Measurements from ENCODE around the gene BNC2. TPM values are rescaled to one million over a fixed set of nuclear protein-coding genes. Genes with fewer than 3 reads are reported as not detected.

The BNC2 gene
- total RNA-seq, 1 donor from 2014 or later = 2.4 TPM

GRCh38 chr9:16431666-16432392 lies 438.6 kb downstream of the BNC2 start:
- Mint-ChIP-seq H3K4me1 (peaks cover 43% of the 10 kb centered on the region), H3K36me3 (peaks cover 2% of the 10 kb centered on the region), H3K27me3 (ENCODE audit: insufficient read depth, low read depth) (peaks cover 2% of the 10 kb centered on the region), H3K9me3 (peaks cover 6% of the 10 kb centered on the region), H3K4me3 (no peak overlapping the region), H3K27ac (no peak overlapping the region)
- no peaks in the 10 kb centered on the region for H4K20me1 ChIP-seq (ENCODE audit: low read depth)
- peaks cover 34% of the 10 kb centered on the region for H3K4me1 ChIP-seq
- TF ChIP-seq EZH2phosphoT487 (IDR thresholded peaks at IDR 0.05) = no peak
- no peak for TF ChIP-seq EZH2 (IDR thresholded peaks at IDR 0.05)
- TF ChIP-seq CTCF (IDR thresholded peaks at IDR 0.05) = no peak
- H3K79me2 ChIP-seq (ENCODE audit: low read depth) = no peaks in the 10 kb centered on the region
- no peaks in the 10 kb centered on the region for H3K36me3 ChIP-seq
- H3K4me3 ChIP-seq = no peak overlapping the region
- H3K9ac ChIP-seq = no peak overlapping the region
- peaks cover 14% of the 10 kb centered on the region for H3F3A ChIP-seq (ENCODE audit: low read depth)
- H3K27me3 ChIP-seq = peaks cover 54% of the 10 kb centered on the region
- no peak overlapping the region for H2AFZ ChIP-seq (replicated peaks)
- no peak overlapping the region for H3K4me2 ChIP-seq
- no peak overlapping the region for H3K27ac ChIP-seq
- DNase-seq (ENCODE audit: low spot score) = no peak
- H3K9me3 ChIP-seq (ENCODE audit: low read depth) = no peaks in the 10 kb centered on the region

GRCh38 chr9:16429671-16430070 lies 440.8 kb downstream of the BNC2 start:
- H3K27ac Mint-ChIP-seq = peak overlapping the region; percentile 9
- no peak overlapping the region for H3K4me3 Mint-ChIP-seq
- TF ChIP-seq CTCF (IDR thresholded peaks at IDR 0.05) (no peak), EZH2phosphoT487 (IDR thresholded peaks at IDR 0.05) (peak; percentile 80)
- H3K27ac ChIP-seq = no peak overlapping the region
- H3K27me3 Mint-ChIP-seq (ENCODE audit: insufficient read depth, low read depth) = no peaks in the 10 kb centered on the region
- no peaks in the 10 kb centered on the region for H3K79me2 ChIP-seq (ENCODE audit: low read depth)
- H3K9me3 Mint-ChIP-seq = peaks cover under 1% of the 10 kb centered on the region
- H3K27me3 ChIP-seq = peaks cover 56% of the 10 kb centered on the region
- H3K4me2 ChIP-seq = peak overlapping the region; percentile 48
- H3K4me3 ChIP-seq = no peak overlapping the region
- H3K4me1 ChIP-seq = peaks cover 34% of the 10 kb centered on the region
- H3K36me3 ChIP-seq = no peaks in the 10 kb centered on the region
- H3K9ac ChIP-seq = no peak overlapping the region
- DNase-seq (ENCODE audit: low spot score) = peak; percentile 73
- no peaks in the 10 kb centered on the region for H3K9me3 ChIP-seq (ENCODE audit: low read depth)
- H3F3A ChIP-seq (ENCODE audit: low read depth) = peaks cover 14% of the 10 kb centered on the region
- no peak overlapping the region for H2AFZ ChIP-seq (replicated peaks)
- H4K20me1 ChIP-seq (ENCODE audit: low read depth) = no peaks in the 10 kb centered on the region
- peaks cover 56% of the 10 kb centered on the region for H3K4me1 Mint-ChIP-seq
- H3K36me3 Mint-ChIP-seq = no peaks in the 10 kb centered on the region

GRCh38 chr9:16427873-16428427 lies 442.5 kb downstream of the BNC2 start:
- no peak overlapping the region for H3K4me3 Mint-ChIP-seq
- Histone ChIP-seq H4K20me1 (ENCODE audit: low read depth) (no peaks in the 10 kb centered on the region), H3K27me3 (peaks cover 56% of the 10 kb centered on the region), H3F3A (ENCODE audit: low read depth) (peaks cover 14% of the 10 kb centered on the region), H3K4me3 (no peak overlapping the region), H3K4me1 (peaks cover 34% of the 10 kb centered on the region), H3K4me2 (no peak overlapping the region), H2AFZ (replicated peaks) (no peak overlapping the region), H3K27ac (no peak overlapping the region), H3K9me3 (ENCODE audit: low read depth) (no peaks in the 10 kb centered on the region), H3K79me2 (ENCODE audit: low read depth) (no peaks in the 10 kb centered on the region), H3K36me3 (no peaks in the 10 kb centered on the region), H3K9ac (no peak overlapping the region)
- H3K36me3 Mint-ChIP-seq = no peaks in the 10 kb centered on the region
- TF ChIP-seq EZH2phosphoT487 (IDR thresholded peaks at IDR 0.05) = no peak
- no peak for TF ChIP-seq EZH2 (IDR thresholded peaks at IDR 0.05)
- TF ChIP-seq CTCF (IDR thresholded peaks at IDR 0.05) = no peak
- DNase-seq (ENCODE audit: low spot score) = peak; percentile 20
- no peaks in the 10 kb centered on the region for H3K27me3 Mint-ChIP-seq (ENCODE audit: insufficient read depth, low read depth)
- H3K4me1 Mint-ChIP-seq = peaks cover 55% of the 10 kb centered on the region
- H3K9me3 Mint-ChIP-seq = no peaks in the 10 kb centered on the region
- H3K27ac Mint-ChIP-seq = no peak overlapping the region
